Fibroblast of lung (primary cell): Measurements from ENCODE around the gene TCF7L1.

Source experiments
- EZH2 ChIP-seq: IDR thresholded peaks from 2 replicates; pipeline ENCODE4 v1.5.1; 2012; ENCODE audit warnings: low read length, control low read depth, mild to moderate bottlenecking; ENCODE audit errors: missing control alignments
- TF ChIP-seq, protein P1 (sequence below), 2 donors: IDR thresholded peaks in 1 of 2; conservative IDR thresholded peaks in 1 of 2; 1 replicate in 1 of 2; 2 replicates in 1 of 2; pipeline ENCODE4 v1.5.1; 2011 to 2012; ENCODE audit warnings: low read length in 2 of 2, control low read depth in 1 of 2, inconsistent platforms in 1 of 2, low read depth in 1 of 2, mild to moderate bottlenecking in 1 of 2

DNA sequence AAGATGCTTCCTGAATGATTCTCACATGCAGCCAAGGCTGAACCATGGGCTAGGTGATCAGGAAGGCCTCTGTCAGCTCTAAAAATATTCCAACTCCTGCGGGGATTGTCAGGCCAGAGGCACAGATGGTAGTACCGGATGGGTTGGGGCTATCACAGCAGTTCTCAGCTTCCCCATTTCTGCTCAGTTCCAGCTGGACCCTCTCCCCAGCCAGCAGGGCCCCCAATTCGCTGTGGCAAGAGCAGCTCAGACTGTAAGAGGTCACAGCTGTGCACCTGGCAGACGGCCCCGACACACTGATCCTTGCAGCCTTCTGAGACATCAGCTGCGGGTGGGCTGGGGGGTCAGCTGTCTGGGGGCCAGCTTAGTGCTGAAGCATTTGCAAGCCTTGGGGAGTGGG, 43.6 kb upstream of the TCF7L1 start:
- TF ChIP-seq, protein P1, sequence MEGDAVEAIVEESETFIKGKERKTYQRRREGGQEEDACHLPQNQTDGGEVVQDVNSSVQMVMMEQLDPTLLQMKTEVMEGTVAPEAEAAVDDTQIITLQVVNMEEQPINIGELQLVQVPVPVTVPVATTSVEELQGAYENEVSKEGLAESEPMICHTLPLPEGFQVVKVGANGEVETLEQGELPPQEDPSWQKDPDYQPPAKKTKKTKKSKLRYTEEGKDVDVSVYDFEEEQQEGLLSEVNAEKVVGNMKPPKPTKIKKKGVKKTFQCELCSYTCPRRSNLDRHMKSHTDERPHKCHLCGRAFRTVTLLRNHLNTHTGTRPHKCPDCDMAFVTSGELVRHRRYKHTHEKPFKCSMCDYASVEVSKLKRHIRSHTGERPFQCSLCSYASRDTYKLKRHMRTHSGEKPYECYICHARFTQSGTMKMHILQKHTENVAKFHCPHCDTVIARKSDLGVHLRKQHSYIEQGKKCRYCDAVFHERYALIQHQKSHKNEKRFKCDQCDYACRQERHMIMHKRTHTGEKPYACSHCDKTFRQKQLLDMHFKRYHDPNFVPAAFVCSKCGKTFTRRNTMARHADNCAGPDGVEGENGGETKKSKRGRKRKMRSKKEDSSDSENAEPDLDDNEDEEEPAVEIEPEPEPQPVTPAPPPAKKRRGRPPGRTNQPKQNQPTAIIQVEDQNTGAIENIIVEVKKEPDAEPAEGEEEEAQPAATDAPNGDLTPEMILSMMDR (conservative IDR thresholded peaks at IDR 0.05 in 1 of 2, IDR thresholded peaks at IDR 0.05 in 1 of 2; ENCODE audit: low read depth in 1 of 2, low read length in 2 of 2): no peak
- no peak for TF ChIP-seq EZH2
